Transverse colon (tissue), 4 donors: Measurements from ENCODE around the gene FBXO27. TPM values are rescaled to one million over a fixed set of nuclear protein-coding genes. Genes with fewer than 3 reads are reported as not detected.

Source experiments
- DNase-seq: peaks from one replicate; pipeline ENCODE4 v3.0.0-alpha.2; 2019
- H3K27ac ChIP-seq, 4 donors: fragments of 200-600 bp; sonication (generic); 2 replicates each; pipeline ENCODE4 v1.5.1; 2016 to 2018; ENCODE audit warnings: inconsistent platforms in 4 of 4
- H3K27me3 ChIP-seq: fragments of 200-600 bp; sonication (generic); 2 replicates; pipeline ENCODE4 v1.5.1; 2017; ENCODE audit warnings: inconsistent platforms
- H3K36me3 ChIP-seq, 4 donors: fragments of 200-600 bp; sonication (generic); 2 replicates each; pipeline ENCODE4 v1.5.1; 2017 to 2019; ENCODE audit warnings: inconsistent platforms in 4 of 4
- H3K4me1 ChIP-seq, 4 donors: fragments of 200-600 bp; sonication (generic); 2 replicates each; pipeline ENCODE4 v1.5.1; 2017 to 2020; ENCODE audit warnings: inconsistent platforms in 4 of 4
- H3K4me3 ChIP-seq, 4 donors: fragments of 200-600 bp; sonication (generic); 1 replicate in 1 of 4; 2 replicates in 3 of 4; pipeline versions ENCODE4 v1.5.1 to v1.6.1; 2017 to 2019; ENCODE audit warnings: inconsistent platforms in 4 of 4
- H3K9me3 ChIP-seq, 2 donors: fragments of 200-600 bp; sonication (generic); 2 replicates each; pipeline ENCODE4 v1.5.1; 2017 to 2019; ENCODE audit warnings: inconsistent platforms in 2 of 2
- EP300 ChIP-seq: sonication (generic); formaldehyde crosslinking; IDR thresholded peaks from one replicate; pipeline ENCODE4 v1.6.1; 2017; ENCODE audit warnings: antibody characterized with exemption, low read depth
- POLR2A ChIP-seq: fragments of 450-650 bp; IDR thresholded peaks from one replicate; pipeline ENCODE4 v1.6.1; 2016; ENCODE audit warnings: antibody characterized with exemption, mild to moderate bottlenecking, moderate library complexity
- POLR2AphosphoS5 ChIP-seq, 3 donors: sonication (generic); formaldehyde crosslinking; IDR thresholded peaks; one replicate each; pipeline ENCODE4 v1.6.1; 2016; ENCODE audit warnings: antibody characterized with exemption in 3 of 3
- WGBS, 2 donors: methylation state at CpG; one replicate each; pipeline ENCODE4 v1.1.5; 2018; ENCODE audit warnings: low coverage in 1 of 2; 5-methylcytosine and 5-hydroxymethylcytosine counted together
- in situ Hi-C, 4 donors: fragments of 200-750 bp; cut with MboI; loops; one replicate each; pipeline versions ENCODE4 v1.15.0 to v1.15.1; 2017; ENCODE audit warnings: low sequenced_read_pairs in 3 of 4, low pct_ligation_motif_present in 1 of 4, low pct_unique_long_range_greater_than_20kb in 1 of 4
- intact Hi-C: fragments of 100-400 bp; cut with DNase I; formaldehyde crosslinking; loops from one replicate; pipeline ENCODE4 v1.15.1; 2023; ENCODE audit warnings: low total_unique reads
- total RNA-seq, 4 donors: library from RNA; depleted of rRNA; stranded (reverse); fragments of >200 nt; gene quantifications; one replicate each; pipeline ENCODE4 v1.1.0, GENCODE V29; 2016
- TF ChIP-seq, protein P1 (sequence below), 5 experiments: fragments of 200-600 bp in 3 of 5; fragments of 450-650 bp in 2 of 5; sonication (generic) in 3 of 5; IDR thresholded peaks; 1 replicate in 2 of 5; 2 replicates in 3 of 5; pipeline ENCODE4 v1.5.1; 2016 to 2017; ENCODE audit warnings: antibody characterized with exemption in 5 of 5, inconsistent platforms in 3 of 5, mild to moderate bottlenecking in 2 of 5, moderate library complexity in 1 of 5

The FBXO27 gene
- total RNA-seq, 4 donors from 2014 or later: 0.14 to 1.5 (median 1.1) TPM; not detected in 1

DNA sequence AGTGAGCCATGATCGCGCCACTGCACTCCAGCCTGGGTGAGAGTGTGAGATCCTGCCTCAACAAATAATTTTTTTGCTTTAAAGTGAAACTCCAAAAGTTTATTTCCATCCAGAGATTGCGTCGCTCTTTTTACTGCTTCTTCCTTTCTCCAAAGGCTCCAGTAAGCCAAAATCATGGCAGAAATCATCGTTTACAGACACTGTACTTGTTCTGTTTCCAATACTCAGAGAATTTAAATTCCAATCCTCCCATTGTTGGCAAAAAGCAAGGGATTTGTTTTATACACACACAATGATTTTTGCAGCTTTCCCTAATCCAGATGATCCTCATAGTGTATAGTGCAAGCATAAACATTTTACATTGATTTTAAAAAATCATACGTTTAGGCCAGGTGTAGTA lies 15.3 kb downstream of the FBXO27 start:
- in situ Hi-C loops (no loop called here), intact Hi-C loops (no loop called here)
- Histone ChIP-seq H3K27ac (no peak overlapping the region), H3K36me3 (no peaks in the 10 kb centered on the region), H3K9me3 (no peaks in the 10 kb centered on the region), H3K4me1 (no peaks in the 10 kb centered on the region), H3K27me3 (no peaks in the 10 kb centered on the region), H3K4me3 (no peak overlapping the region)
- 61 to 71% methylated on average over 3 to 6 of the region's 6 CpGs for WGBS, 2 donors
- TF ChIP-seq POLR2AphosphoS5 (IDR thresholded peaks at IDR 0.05): no peak
- no peak for DNase-seq

DNA sequence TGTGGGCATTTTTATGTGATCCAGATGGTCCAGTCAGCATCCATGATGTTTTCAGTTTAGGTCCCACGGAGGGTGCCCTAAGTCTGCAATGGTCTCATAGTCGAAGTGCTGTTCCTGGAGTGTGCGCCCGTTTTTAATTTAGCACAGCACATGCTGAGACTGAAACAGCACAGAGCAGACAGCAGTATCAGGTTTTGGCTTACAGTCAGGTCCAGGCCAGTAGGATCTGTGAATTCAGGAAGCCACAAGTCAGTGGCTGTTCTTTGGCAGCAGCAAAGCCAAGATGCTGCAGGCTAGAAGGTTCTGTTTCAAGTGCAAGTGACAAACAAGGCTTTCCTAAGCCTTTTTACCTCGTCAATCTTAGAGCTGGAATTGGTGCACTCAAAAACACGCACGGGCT lies 18.3 kb downstream of the FBXO27 start:
- WGBS, 2 donors: 33 to 80% methylated on average over 1 to 7 of the region's 7 CpGs

DNA sequence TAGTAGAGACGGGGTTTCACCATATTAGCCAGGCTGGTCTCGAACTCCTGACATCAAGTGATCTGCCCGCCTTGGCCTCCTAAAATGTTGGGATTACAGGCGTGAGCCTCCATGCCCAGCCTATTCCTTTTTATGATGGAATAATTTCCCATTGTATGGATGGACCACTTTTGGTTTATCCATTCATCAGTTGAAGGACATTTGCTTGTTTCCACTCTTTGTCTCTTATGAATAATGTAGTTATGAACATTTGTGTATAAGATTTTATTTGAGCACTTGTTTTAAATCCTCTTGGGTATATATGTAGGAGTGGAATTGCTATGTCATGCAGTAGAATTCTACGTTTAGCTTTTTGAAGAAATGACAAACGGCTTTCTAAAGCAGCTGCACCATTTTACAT lies 23.3 kb downstream of the FBXO27 start:
- Histone ChIP-seq H3K27ac (no peak overlapping the region), H3K4me3 (no peak overlapping the region), H3K4me1 (no peaks in the 10 kb centered on the region), H3K27me3 (no peaks in the 10 kb centered on the region), H3K9me3 (no peaks in the 10 kb centered on the region), H3K36me3 (no peaks in the 10 kb centered on the region)
- WGBS, 2 donors: 76 to 87% methylated on average over 6 of the region's 6 CpGs
- TF ChIP-seq, protein P1, sequence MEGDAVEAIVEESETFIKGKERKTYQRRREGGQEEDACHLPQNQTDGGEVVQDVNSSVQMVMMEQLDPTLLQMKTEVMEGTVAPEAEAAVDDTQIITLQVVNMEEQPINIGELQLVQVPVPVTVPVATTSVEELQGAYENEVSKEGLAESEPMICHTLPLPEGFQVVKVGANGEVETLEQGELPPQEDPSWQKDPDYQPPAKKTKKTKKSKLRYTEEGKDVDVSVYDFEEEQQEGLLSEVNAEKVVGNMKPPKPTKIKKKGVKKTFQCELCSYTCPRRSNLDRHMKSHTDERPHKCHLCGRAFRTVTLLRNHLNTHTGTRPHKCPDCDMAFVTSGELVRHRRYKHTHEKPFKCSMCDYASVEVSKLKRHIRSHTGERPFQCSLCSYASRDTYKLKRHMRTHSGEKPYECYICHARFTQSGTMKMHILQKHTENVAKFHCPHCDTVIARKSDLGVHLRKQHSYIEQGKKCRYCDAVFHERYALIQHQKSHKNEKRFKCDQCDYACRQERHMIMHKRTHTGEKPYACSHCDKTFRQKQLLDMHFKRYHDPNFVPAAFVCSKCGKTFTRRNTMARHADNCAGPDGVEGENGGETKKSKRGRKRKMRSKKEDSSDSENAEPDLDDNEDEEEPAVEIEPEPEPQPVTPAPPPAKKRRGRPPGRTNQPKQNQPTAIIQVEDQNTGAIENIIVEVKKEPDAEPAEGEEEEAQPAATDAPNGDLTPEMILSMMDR (IDR thresholded peaks at IDR 0.05): no peak
- no peak for TF ChIP-seq POLR2AphosphoS5 (IDR thresholded peaks at IDR 0.05)
- TF ChIP-seq POLR2A: no peak
- no peak for TF ChIP-seq EP300
- intact Hi-C loops: no loop called here
- in situ Hi-C loops: no loop called here
- DNase-seq: no peak

More for the DNA sequence above, 18.3 kb downstream of the FBXO27 start:
- H3K36me3 ChIP-seq: no peaks in the 10 kb centered on the region
- H3K4me3 ChIP-seq: no peak overlapping the region
- TF ChIP-seq EP300 (no peak), POLR2A (no peak), POLR2AphosphoS5 (IDR thresholded peaks at IDR 0.05) (no peak)
- TF ChIP-seq, protein P1 (IDR thresholded peaks at IDR 0.05): no peak
- DNase-seq: no peak
- H3K27me3 ChIP-seq: no peaks in the 10 kb centered on the region
- no peaks in the 10 kb centered on the region for H3K4me1 ChIP-seq
- in situ Hi-C loops (no loop called here), intact Hi-C loops (no loop called here)
- no peak overlapping the region for H3K27ac ChIP-seq
- no peaks in the 10 kb centered on the region for H3K9me3 ChIP-seq

DNA sequence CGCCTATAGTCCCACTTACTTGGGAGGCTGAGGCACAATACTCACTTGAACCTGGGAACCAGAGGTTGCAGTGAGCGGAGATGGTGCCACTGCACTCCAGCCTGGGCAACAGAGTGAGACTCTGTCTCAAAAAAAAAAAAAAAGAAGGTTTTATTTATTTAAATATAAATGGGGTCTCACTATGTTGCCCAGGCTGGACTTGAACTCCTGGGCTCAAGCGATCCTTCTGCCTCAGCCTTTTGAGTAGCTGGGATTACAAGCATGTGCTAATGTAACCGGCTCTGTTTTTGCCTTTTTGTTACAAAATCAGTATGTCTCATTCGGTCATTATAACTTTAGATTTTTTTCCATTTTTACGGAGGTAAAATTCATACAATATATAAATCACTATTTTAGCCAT lies 24.2 kb downstream of the FBXO27 start:
- DNase-seq: no peak
- Histone ChIP-seq H3K9me3 (no peaks in the 10 kb centered on the region), H3K36me3 (no peaks in the 10 kb centered on the region), H3K27ac (no peak overlapping the region), H3K4me1 (no peaks in the 10 kb centered on the region), H3K4me3 (no peak overlapping the region), H3K27me3 (no peaks in the 10 kb centered on the region)
- WGBS, 2 donors: 90 to 97% methylated on average over 6 of the region's 6 CpGs
- in situ Hi-C loops: no loop called here
- TF ChIP-seq POLR2AphosphoS5 (IDR thresholded peaks at IDR 0.05) (no peak), EP300 (no peak), POLR2A (no peak)
- TF ChIP-seq, protein P1 (IDR thresholded peaks at IDR 0.05): no peak
- intact Hi-C loops: no loop called here

DNA sequence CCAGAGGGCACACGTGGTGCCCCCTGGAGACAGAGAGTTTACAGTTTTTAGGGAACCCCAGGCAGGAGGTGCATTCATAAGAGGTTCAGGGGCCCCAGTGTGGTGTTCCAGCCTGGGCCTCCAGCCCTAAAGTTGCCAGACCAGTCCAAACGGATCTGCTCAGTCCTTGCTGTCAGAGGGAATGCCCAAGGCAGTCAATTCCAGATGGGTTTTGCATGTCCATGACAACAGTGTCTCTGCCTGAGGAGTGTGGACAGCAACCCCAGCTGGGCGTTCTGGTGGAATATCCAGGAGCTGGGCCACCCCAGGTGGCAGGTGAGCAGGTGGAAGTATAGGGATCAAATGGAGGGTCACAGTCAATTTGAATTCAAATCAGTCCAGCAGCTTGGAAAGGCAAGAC lies 25.3 kb downstream of the FBXO27 start:
- no peak for DNase-seq
- intact Hi-C loops (no loop called here), in situ Hi-C loops (no loop called here)
- Histone ChIP-seq H3K27ac (no peak overlapping the region), H3K4me1 (no peaks in the 10 kb centered on the region), H3K4me3 (no peak overlapping the region), H3K9me3 (no peaks in the 10 kb centered on the region), H3K36me3 (no peaks in the 10 kb centered on the region), H3K27me3 (no peaks in the 10 kb centered on the region)
- WGBS, 2 donors: 31 to 33% methylated on average over 2 to 3 of the region's 3 CpGs
- no peak for TF ChIP-seq POLR2AphosphoS5 (IDR thresholded peaks at IDR 0.05)
- TF ChIP-seq, protein P1 (IDR thresholded peaks at IDR 0.05): no peak
- TF ChIP-seq EP300: no peak
- TF ChIP-seq POLR2A: no peak
